Immature natural killer cell (primary cell): ENCODE measurements around the gene PLIN3. TPM values are rescaled to one million over a fixed set of nuclear protein-coding genes. Genes with fewer than 3 reads are reported as not detected.
"Not testable (repeated sequence)": the region's sequence is repeated elsewhere in the genome, so short reads cannot be mapped to it uniquely, and the experiment has no call there.

Experiments
- DNase-seq, 3 donors: peaks; one replicate each; pipeline ENCODE4 v3.0.0; 2022; ENCODE audit warnings: mixed read lengths in 1 of 3
- H3K27ac Mint-ChIP-seq, 6 donors: one replicate each; pipeline ENCODE4 v1.8.0; 2020; ENCODE audit warnings: mixed read lengths in 6 of 6, mild to moderate bottlenecking in 5 of 6, inconsistent platforms in 4 of 6, moderate library complexity in 3 of 6
- H3K27me3 Mint-ChIP-seq, 3 donors: one replicate each; pipeline ENCODE4 v1.8.0; 2020 to 2021; ENCODE audit warnings: low read depth in 3 of 3, mild to moderate bottlenecking in 3 of 3, mixed read lengths in 3 of 3, moderate library complexity in 3 of 3, inconsistent platforms in 1 of 3
- H3K36me3 Mint-ChIP-seq, 3 donors: one replicate each; pipeline ENCODE4 v1.8.0; 2020; ENCODE audit warnings: mixed read lengths in 3 of 3, inconsistent platforms in 2 of 3, mild to moderate bottlenecking in 2 of 3
- H3K4me1 Mint-ChIP-seq, 2 donors: one replicate each; pipeline ENCODE4 v1.8.0; 2020; ENCODE audit warnings: inconsistent platforms in 2 of 2, mild to moderate bottlenecking in 2 of 2, mixed read lengths in 2 of 2, moderate library complexity in 1 of 2
- H3K4me3 Mint-ChIP-seq, 5 donors: one replicate each; pipeline ENCODE4 v1.8.0; 2020; ENCODE audit warnings: mild to moderate bottlenecking in 5 of 5, mixed read lengths in 5 of 5, inconsistent platforms in 3 of 5, moderate library complexity in 3 of 5
- H3K9me3 Mint-ChIP-seq, 6 donors: one replicate each; pipeline ENCODE4 v1.8.0; 2020; ENCODE audit warnings: mild to moderate bottlenecking in 6 of 6, mixed read lengths in 6 of 6, inconsistent platforms in 4 of 6, moderate library complexity in 3 of 6
- polyA plus RNA-seq, 3 donors: library from polyadenylated mRNA; unstranded; fragments of 300-500 nt; fragmentation: Illumina TruSeq; gene quantifications; one replicate each; pipeline ENCODE4 v1.2.3, GENCODE V29; 2021

Gene PLIN3
- polyA plus RNA-seq, 3 donors from 2014 or later: 28.0 to 41.9 (median 32.2) TPM

GRCh38 chr19:4878491-4878968 lies 11.1 kb upstream of the PLIN3 start:
- H3K4me3 Mint-ChIP-seq: no peak overlapping the region
- no peaks in the 10 kb centered on the region for H3K36me3 Mint-ChIP-seq
- H3K9me3 Mint-ChIP-seq: no peaks in the 10 kb centered on the region
- H3K27me3 Mint-ChIP-seq: peaks cover 0 to 2% (median 0%) of the 10 kb centered on the region in 3 donors
- DNase-seq: no peak
- peaks cover 0 to 4% of the 10 kb centered on the region in 2 donors for H3K4me1 Mint-ChIP-seq
- H3K27ac Mint-ChIP-seq: no peak overlapping the region

GRCh38 chr19:4877753-4878490 lies 10.5 kb upstream of the PLIN3 start:
- Mint-ChIP-seq H3K27ac (no peak overlapping the region), H3K4me3 (no peak overlapping the region), H3K27me3 (peaks cover 0 to 2% (median 0%) of the 10 kb centered on the region in 3 donors), H3K4me1 (peaks cover 0 to 3% of the 10 kb centered on the region in 2 donors), H3K9me3 (no peaks in the 10 kb centered on the region), H3K36me3 (no peaks in the 10 kb centered on the region)
- DNase-seq: no peak

DNA sequence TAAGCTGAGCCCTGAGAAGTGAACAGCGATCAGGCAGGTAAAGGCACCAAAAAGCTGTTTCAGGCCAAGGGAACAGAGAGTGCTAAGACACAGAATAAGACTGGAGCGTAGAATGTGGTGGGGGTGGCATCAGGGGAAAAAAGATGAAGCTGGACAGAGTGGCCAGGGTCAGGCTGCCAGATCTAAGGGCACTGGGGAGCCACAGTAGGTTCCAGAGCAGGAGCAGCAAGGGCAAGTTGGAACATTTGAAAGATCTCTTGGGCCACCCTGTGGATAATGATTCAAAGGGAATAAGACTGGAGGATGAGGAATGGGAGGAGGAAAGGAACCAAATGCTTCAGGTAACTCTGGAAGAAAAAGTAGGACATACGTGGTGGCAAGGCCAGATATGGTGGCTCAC lies 6.5 kb upstream of the PLIN3 start:
- no peak for DNase-seq
- no peaks in the 10 kb centered on the region for H3K36me3 Mint-ChIP-seq
- no peak overlapping the region for H3K4me3 Mint-ChIP-seq
- H3K4me1 Mint-ChIP-seq: peaks cover 0 to 4% of the 10 kb centered on the region in 2 donors
- no peaks in the 10 kb centered on the region for H3K9me3 Mint-ChIP-seq
- H3K27me3 Mint-ChIP-seq: peaks cover 2 to 4% (median 3%) of the 10 kb centered on the region in 3 donors
- no peak overlapping the region for H3K27ac Mint-ChIP-seq

- H3K27ac Mint-ChIP-seq: no peak overlapping the region
These were observed 4.2 kb upstream of the PLIN3 start for GRCh38 chr19:4871711-4872110.

GRCh38 chr19:4870025-4870700 lies 2.7 kb upstream of the PLIN3 start:
- Mint-ChIP-seq H3K4me1 (peaks cover 14 to 19% of the 10 kb centered on the region in 2 donors), H3K27me3 (peaks cover 2 to 4% (median 3%) of the 10 kb centered on the region in 3 donors), H3K4me3 (no peak overlapping the region), H3K36me3 (no peaks in the 10 kb centered on the region), H3K9me3 (no peaks in the 10 kb centered on the region), H3K27ac (no peak overlapping the region)
- DNase-seq: no peak

More at GRCh38 chr19:4871711-4872110, 4.2 kb upstream of the PLIN3 start:
- Mint-ChIP-seq H3K36me3 (no peaks in the 10 kb centered on the region), H3K4me3 (no peak overlapping the region), H3K4me1 (peaks cover 8 to 14% of the 10 kb centered on the region in 2 donors), H3K27me3 (peaks cover 2 to 4% (median 3%) of the 10 kb centered on the region in 3 donors), H3K9me3 (no peaks in the 10 kb centered on the region)
- no peak for DNase-seq

DNA sequence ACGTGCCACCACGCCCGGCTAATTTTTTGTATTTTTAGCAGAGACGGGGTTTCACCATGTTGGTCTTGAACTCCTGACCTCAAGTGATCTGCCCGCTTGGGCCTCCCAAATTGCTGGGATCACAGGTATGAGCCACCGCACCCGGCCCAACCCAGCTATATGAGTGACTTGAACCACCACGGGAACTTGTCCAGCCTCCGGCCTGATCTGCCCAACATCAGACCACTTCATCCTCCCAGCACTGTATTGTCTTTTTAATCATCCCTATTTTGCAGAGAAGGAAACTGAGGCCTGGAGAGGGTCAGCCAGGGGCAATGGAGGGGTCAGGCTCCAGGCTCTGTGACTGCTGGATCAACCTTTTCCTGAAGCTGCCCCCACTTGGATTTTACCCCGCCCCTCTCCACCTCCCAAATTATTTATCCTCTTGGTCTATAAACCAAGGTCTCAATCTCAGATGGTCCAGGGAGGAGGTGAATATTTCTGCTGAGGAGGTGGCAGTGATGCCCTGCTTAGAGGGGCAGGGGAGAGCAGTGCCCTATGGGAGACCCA lies 893 bp upstream of the PLIN3 start:
- no peak for DNase-seq
- Mint-ChIP-seq H3K36me3 (no peaks in the 10 kb centered on the region), H3K9me3 (no peaks in the 10 kb centered on the region), H3K4me3 (peak overlapping the region; percentile 75 to 86 (median 81)), H3K4me1 (peaks cover 14 to 19% of the 10 kb centered on the region in 2 donors), H3K27me3 (peaks cover 2 to 4% (median 3%) of the 10 kb centered on the region in 3 donors), H3K27ac (peak overlapping the region in 4 of 6 donors; percentile 22 to 67 (median 44))

DNA sequence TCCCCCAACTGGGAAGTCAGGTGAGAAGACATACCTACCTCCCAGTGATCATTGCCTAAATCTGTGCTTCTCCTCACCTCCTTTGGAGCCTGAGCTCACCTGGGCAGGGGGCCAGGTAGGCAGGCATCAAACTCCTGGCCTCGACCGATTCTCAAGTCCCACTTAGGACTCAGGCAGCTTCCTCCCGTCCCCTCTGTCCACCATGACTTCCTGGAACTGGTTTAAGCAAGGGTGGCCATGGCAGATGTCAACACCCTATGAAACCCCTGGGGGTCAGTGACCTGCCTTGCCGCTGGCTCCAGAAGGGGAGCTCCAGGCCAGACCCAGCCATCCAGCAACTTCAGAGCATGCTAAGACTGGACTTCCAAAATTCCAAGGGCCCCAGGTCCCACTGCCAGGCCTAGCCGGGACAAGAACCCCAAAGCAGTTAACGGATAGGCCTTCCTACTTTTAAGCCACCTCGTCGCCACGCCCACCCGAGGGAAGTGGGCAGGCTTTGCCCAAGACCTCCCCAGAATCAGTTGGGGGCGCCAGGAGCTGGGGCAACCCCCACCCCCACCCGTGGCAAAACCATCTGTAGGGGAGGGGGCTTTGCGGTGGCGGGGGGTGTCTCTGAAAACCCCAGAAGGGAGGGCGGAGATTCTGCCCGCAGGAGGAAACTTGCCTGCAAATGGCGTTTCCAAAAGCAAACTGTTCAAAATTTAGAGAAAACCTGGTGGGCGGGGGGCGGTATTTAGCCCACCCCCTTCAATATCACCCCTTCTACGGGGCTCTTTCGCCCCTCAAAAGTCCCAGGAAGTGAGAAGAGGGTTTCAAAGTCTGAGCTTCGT lies 657 bp downstream of the PLIN3 start:
- H3K4me3 Mint-ChIP-seq: peak overlapping the region; percentile 75 to 86 (median 81)
- H3K27me3 Mint-ChIP-seq: peaks cover 0 to 4% (median 2%) of the 10 kb centered on the region in 3 donors
- peak; percentile 28 to 35 (median 34) for DNase-seq

GRCh38 chr19:4861147-4861546 lies 6.3 kb downstream of the PLIN3 start:
- H3K4me1 Mint-ChIP-seq: no peaks in the 10 kb centered on the region
- H3K27ac Mint-ChIP-seq: no peak overlapping the region
- no peak overlapping the region for H3K4me3 Mint-ChIP-seq

More for the DNA sequence above, 657 bp downstream of the PLIN3 start:
- Mint-ChIP-seq H3K4me1 (peaks cover 14 to 15% of the 10 kb centered on the region in 2 donors), H3K9me3 (no peaks in the 10 kb centered on the region), H3K36me3 (no peaks in the 10 kb centered on the region), H3K27ac (peak overlapping the region in 5 of 6 donors; percentile 34 to 84 (median 66))

DNA sequence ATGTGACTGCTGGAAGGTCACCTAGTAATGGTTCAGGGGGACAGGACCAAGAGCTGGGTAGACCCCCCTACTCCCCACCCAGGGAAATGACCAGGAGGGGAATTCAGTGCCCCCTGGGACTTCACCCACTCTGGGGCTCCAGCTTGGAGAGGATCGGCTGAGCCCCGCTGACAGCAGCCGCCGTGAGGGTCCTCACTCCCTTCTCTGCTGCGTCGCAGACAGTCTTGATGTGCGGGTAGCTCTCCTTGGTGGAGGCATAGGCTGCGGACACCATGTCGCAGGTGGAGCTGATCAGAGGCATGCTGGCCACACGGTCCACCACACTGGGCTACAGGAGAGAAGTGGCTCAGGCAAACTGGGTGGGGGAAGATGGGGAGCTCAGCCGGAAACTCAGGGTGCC lies 7.8 kb downstream of the PLIN3 start:
- no peak for DNase-seq
- Mint-ChIP-seq H3K9me3 (no peaks in the 10 kb centered on the region), H3K27ac (no peak overlapping the region), H3K36me3 (peaks cover 0 to 7% (median 0%) of the 10 kb centered on the region in 3 donors), H3K4me1 (no peaks in the 10 kb centered on the region), H3K27me3 (no peaks in the 10 kb centered on the region), H3K4me3 (no peak overlapping the region)

More at GRCh38 chr19:4861147-4861546, 6.3 kb downstream of the PLIN3 start:
- H3K27me3 Mint-ChIP-seq: no peaks in the 10 kb centered on the region
- H3K36me3 Mint-ChIP-seq: peaks cover 0 to 4% (median 0%) of the 10 kb centered on the region in 3 donors
- no peaks in the 10 kb centered on the region for H3K9me3 Mint-ChIP-seq
- DNase-seq: no peak

DNA sequence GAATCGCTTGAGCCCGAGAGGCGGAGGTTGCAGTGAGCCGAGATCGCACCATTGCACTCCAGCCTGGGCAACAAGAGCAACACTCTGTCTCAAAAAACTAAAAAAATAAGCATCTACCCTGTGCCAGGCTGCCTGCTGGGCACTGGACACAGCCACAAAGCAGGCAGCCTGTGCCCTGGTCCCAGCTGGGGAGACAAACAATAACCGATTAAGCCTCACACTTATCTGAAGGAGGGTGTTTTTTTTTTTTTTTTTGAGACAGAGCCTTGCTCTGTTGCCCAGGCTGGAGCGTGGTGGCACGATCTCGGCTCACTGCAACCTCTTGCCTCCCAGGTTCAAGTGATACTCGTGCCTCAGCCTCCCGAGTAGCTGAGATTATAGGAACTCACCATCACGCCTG lies 11.0 kb downstream of the PLIN3 start:
- H3K9me3 Mint-ChIP-seq, H3K27me3 Mint-ChIP-seq, H3K4me3 Mint-ChIP-seq, H3K27ac Mint-ChIP-seq, H3K4me1 Mint-ChIP-seq, DNase-seq: not testable (repeated sequence)
- H3K36me3 Mint-ChIP-seq: peaks cover 0 to 10% (median 0%) of the 10 kb centered on the region in 3 donors

DNA sequence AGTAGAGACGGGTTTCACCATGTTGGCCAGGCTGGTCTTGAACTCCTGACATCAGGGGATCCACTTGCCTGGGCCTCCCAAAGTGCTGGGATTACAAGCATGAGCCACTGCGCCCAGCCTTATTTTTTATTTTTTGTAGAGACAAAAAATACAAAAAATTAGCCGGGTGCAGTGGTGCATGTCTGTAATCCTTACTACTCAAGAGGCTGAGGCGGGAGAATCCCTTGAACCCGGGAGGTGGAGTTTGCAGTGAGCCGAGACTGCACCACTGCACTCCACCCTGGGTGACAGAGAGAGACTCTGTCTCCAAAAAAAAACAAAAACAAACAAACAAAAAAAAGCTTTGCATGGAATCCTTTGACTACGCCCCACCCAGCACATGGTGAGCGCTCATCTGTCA lies 14.0 kb downstream of the PLIN3 start:
- not testable (repeated sequence) for DNase-seq, H3K27me3 Mint-ChIP-seq, H3K27ac Mint-ChIP-seq, H3K9me3 Mint-ChIP-seq, H3K4me3 Mint-ChIP-seq, H3K4me1 Mint-ChIP-seq
- peaks cover 0 to 11% (median 0%) of the 10 kb centered on the region in 3 donors for H3K36me3 Mint-ChIP-seq

DNA sequence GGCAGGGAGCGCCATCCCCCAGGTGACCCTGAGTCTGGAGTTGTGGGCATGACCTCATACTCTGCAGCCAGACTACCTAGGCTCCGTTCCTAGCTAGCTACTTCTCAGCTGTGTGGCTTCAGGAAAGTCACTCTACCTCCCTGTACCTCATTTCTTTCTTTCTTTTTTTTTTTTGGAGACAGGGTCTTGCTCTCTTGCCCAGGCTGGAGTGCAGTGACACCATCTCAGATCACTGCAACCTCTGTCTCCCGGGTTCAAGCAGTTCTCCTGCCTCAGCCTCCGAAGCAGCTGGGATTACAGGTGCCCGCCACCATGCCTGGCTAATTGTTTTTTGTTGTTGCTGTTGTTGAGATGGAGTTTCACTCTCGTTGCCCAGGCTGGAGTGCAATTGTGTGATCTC lies 15.0 kb downstream of the PLIN3 start:
- Mint-ChIP-seq H3K4me3 (no peak overlapping the region), H3K27ac (no peak overlapping the region), H3K9me3 (no peaks in the 10 kb centered on the region), H3K27me3 (no peaks in the 10 kb centered on the region), H3K36me3 (peaks cover 0 to 11% (median 0%) of the 10 kb centered on the region in 3 donors), H3K4me1 (peaks cover 0 to 3% of the 10 kb centered on the region in 2 donors)
- DNase-seq: no peak

DNA sequence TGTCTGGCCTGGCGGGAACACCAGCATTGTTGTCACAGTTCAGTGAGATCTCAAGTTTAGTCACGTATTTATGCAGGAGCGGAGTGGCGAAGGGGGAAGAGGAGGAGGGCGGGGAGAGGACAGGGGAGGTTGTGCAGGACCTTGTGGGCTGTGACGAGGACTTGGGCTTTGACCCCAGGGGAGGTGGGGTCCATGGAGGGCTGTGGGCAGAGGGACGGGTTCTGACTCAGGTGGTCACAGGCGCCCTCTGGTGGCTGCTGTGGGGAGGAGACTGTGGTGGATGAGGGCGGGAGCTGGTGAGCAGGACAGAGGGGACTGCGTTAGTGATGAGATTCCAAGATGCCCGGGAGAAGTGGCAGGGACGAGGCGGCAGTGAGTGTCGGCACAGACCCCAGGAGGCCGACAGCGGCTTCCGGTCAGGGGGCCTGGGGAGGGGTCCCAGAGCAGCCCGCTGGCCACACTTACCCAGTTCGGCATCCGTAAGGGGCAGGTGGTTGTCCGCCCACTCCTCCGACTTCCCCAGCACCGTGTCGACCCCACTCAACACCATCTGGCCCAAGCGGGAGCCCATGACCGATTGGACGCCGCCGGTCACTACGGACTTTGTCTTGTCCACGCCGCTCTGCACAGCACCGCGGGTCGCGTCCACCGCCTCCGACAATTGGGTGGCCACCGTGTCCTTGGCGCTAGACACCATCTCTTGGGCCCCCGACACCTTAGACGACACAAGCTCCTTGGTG lies 15.7 kb downstream of the PLIN3 start:
- Mint-ChIP-seq H3K27ac (no peak overlapping the region), H3K27me3 (no peaks in the 10 kb centered on the region), H3K36me3 (peaks cover 0 to 7% (median 0%) of the 10 kb centered on the region in 3 donors), H3K4me1 (peaks cover 0 to 3% of the 10 kb centered on the region in 2 donors), H3K4me3 (no peak overlapping the region), H3K9me3 (no peaks in the 10 kb centered on the region)
- peak; percentile 58 to 69 (median 66) for DNase-seq
